ENCODE measurements around the gene RASGRF1.

RASGRF1 gene

DNA sequence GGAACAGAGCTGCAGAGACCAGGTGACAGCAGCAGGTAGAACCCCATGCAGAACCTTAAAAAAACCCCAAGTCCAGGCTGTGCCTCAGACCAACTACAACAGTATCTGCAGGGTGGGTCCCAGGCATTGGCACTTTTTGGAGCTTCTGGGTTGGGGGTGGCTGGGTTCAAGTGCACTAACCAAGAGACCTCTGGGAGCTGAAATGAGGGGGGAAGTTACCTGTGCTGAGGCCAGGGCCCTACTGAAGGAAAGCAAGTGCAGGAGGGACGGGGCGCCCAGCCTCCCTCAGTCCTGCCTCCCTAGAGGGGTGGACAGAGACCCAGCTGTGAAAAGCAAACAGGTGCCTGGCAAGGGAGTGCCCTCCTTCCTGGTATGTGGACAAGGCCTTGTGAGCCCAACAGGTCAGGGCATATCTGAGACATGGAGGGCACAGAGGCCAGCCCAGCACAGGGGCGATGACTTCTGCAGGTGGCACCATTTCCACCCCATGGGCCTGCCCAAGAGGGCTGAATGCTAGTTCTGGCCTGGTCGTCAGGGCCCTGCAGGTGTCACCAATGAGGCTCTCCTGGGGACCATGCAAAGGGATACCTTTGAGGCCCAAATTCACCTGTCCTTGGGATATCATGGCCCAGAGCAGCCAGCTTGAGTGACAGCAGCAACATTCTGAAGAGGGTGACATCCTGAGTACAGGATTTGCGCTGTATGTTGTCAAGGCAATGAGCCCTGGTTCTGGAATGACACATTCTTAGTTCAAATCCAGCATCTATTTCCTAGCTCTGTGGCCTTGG is 164.4 kb downstream of the RASGRF1 start:
- DNase-seq, result no peak

DNA sequence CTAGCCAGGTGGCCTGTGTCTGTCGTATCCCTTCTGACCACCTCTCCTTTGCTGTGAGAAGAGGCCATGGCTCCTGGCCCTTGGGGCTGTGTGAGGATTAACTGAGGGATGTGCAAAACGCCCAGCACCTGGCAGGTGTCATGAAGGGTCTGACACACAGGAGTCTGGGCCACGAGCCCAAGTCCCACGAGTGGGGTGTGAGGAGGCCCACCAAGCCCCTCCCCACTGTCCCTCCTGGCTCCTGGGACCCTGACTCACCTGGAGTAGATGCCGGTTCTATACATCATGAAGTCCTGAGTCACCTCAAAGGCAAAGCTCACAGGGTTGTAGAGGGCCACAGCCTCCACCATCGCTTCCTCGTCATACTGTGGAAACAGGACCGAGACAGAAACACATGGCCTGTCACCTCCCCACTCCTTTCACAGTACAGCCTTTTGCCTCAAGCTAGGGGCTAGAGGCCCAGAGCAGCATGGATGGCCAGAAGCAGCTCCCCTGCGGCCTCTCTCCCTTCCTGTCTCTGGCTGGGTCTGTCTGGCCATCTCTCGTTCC is 165.4 kb downstream of the RASGRF1 start:
- DNase-seq, result no peak

DNA sequence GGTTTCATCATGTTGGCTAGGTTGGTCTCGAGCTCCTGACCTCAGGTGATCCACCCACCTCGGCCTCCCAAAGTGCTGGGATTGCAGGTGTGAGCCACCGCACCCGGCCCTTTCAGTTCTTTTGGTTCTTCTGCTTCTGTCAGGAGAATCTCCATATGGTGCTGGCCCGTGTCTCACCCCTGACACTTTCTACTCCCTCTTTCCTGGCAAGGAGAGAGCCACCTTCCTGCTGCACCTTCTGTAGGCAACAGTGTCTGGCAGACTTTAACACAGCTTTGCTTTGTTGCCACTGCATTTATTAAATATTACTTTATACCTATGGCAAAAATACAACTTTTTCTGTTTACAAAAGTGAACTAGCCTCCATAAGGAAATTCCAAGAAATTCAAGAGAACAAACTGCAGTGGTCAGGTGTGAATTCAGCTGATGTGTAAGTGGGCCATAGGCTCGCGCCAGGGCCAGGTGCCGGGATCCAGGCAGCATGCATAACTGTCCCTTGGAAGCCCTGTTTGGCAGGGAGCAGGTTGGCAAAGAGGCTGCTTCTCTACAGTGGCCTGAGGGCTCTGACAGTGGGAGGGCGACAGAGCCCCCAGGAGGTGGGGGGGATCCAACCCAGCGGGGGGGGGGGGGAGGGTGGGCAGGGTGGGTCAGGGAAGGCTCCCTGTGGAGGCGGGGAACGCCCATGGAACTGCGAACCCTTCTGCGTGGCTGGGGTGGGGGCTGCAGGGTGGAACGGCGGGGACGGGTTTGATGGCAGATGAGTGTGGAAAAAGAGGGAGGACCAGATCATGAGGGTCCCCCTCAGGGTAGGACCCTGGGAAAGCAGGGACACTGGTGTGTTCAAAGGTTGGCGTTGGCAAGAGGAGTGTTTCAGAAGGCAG is 166.9 kb downstream of the RASGRF1 start:
- no peak for DNase-seq

- no peak for DNase-seq
Measured at GRCh38 chr15:78923015-78923414, 167.6 kb downstream of the RASGRF1 start.

- no peak for DNase-seq
Measured at GRCh38 chr15:78922527-78922926, 168.1 kb downstream of the RASGRF1 start.

DNA sequence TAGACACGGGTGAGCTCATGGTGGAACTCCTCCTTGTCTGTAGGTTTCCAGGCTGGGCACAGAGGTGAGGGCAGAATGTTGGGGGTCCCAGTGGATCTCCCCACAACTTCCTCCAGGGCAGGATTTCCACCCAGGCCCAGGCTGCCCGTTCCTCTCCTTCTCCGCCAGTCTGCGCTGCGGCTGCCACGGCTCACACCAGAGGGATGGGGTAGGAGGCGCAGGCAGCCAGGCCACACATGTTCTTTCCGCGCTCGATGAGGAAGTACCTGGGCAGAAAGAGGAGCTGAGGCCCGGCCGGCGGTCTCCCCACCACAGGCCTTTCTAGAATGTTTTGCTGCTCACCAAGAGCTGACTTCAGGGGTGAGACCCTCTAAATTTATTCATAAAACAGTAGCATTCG is 168.6 kb downstream of the RASGRF1 start:
- DNase-seq, result no peak

DNA sequence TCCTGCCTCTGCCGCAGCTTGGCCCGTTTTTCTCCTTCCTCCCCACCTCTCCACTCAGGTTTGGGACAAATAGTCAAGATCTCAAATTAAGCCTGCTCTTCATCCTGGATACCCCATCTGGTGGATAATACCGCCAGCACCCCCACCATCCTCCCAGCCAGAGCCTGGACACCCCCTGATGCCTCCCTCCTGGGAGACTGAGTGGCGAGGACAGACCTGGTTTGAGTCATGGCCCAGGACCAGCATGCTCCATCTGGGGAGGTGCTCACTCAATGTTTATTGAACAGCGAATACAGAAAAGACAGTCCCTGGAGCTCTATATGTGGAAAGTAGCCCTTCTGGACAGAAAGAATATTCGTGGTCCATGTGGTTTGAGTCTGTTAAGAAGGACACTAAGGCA is 169.1 kb downstream of the RASGRF1 start:
- DNase-seq, result no peak

GRCh38 chr15:78917888-78918287 is 172.7 kb downstream of the RASGRF1 start:
- no peak for DNase-seq

- no peak for DNase-seq
Measured at GRCh38 chr15:78916088-78916487, 174.5 kb downstream of the RASGRF1 start.

DNA sequence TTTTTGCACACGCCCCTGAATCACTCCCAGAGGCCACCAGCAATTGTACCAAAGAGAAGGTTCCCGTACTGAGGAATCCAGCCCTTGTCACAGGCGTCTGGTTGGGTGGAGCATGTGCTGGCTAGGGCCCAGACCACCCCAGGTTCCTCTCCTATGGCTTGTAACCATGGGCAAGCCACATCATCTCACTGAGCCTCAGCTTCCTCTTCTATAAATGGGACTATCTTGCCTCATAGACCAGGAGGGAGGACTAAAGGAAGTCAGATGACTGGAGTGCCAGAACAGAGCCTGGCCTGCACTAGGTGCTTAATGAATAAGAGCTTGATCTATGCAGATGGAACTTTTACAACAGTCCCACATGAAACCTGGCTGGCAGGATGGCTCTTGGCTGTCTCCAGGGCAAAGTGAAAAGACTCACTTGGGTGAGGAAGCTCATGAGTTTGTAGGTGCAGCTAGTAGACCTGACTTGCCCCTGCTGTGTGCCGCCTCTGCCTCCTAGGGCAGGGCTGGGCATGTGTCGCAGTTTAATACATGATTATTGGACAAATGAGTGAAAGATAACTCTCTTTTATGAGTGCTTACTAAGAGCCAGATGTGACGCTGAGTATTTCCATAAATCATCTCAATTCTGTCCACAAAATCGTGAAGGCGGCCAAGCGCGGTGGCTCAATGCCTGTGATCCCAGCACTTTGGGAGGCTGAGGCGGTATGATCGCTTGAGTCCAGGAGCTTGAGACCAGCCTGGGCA is 175.1 kb downstream of the RASGRF1 start:
- no peak for DNase-seq

DNA sequence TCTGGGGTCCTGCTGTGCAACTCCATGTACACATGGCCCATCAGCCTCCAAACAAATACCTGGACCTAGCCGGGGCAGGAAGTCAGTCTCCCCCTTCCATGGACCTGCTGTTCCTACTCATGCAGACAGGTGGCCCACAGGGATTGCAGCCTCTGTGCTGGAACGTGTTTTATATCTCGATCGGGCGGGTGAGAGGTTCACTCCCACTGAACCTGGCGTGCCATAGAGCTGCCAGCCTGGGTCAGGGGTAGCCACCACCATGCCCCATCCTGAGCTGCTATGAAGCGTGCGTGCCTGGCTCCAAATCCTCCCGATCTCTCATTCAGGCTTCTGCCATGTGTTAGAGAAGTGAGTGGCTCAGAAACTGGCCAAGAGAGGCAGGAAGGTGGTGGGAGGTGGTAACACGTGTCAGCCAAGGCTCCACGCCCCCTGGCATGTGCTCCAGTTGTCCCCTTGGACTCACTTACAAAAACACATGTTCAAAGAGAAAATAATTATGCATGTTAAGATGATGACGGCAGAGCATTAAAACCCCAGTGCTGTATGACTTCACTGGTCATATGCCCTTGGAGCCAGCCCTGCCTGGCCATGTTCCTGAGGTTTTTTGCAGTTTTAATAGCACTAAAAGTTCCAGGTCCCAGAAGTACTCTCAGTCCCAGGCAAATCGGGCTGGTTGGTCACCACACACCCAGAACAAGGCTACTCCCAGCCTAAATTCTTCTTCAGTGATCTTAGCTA is 176.4 kb downstream of the RASGRF1 start:
- DNase-seq, result no peak

DNA sequence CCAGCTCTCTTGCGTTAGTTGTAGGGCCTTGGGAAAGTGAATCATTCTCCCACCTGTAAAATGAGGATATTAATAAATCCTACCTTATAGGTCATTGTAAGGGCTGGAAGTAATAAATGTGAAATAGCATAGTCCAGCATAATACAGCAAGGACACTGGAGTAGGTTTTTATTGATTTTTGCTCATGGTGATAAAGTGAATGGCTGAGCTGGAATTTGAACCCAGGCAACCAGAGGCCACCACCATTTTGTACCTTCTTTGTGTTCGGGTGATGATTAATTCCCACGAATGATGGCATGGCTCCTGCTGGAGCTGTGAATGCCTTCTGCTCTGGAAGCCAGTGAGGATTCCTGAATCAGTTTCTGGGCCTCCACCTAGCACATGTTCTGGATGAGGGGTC is 177.6 kb downstream of the RASGRF1 start:
- DNase-seq, result no peak

GRCh38 chr15:78912316-78912715 is 178.3 kb downstream of the RASGRF1 start:
- DNase-seq, result no peak

GRCh38 chr15:78910271-78910670 is 180.3 kb downstream of the RASGRF1 start:
- no peak for DNase-seq
